Activated T-cell treated with anti-CD3 and anti-CD28 coated beads for 1 hour (primary cell): ENCODE measurements around the gene DMD.
"Not testable (repeated sequence)": the region's sequence is repeated elsewhere in the genome, so short reads cannot be mapped to it uniquely, and the experiment has no call there.

Experiments used
- DNase-seq: peaks from one replicate; pipeline ENCODE4 v3.0.0-alpha.2; 2020; ENCODE audit warnings: low read depth

Gene DMD

DNA sequence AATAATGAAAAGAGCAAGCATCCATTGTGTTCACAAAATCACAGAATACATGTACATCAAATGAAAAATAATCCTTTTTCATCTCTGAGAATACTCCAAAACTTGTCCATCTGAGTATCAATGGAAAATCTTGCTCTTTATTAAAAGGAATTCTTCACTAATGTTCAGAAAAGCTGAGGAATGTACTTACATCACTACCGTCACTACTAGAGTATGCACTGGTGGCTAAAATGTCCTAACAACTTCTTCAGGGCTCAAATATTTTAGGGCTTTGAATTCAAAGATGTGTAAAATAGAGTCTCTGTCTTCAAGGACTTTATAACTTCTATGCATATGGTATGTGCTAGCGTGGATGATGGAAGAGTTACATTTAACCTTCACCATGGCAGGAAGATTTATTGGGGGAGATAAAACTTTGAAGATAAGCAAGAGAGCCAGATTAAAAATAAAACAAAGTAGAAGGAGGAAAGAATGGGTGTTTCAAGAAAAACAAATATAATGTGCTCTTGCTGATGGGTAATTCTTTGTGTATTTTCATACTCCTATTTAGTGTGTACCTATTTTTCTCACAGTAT is 55.1 kb downstream of the DMD start:
- DNase-seq: no peak

- no peak for DNase-seq
These were observed 61.8 kb downstream of the DMD start for GRCh38 chrX:33149580-33149979.

GRCh38 chrX:33149085-33149484 is 62.3 kb downstream of the DMD start:
- DNase-seq: no peak

DNA sequence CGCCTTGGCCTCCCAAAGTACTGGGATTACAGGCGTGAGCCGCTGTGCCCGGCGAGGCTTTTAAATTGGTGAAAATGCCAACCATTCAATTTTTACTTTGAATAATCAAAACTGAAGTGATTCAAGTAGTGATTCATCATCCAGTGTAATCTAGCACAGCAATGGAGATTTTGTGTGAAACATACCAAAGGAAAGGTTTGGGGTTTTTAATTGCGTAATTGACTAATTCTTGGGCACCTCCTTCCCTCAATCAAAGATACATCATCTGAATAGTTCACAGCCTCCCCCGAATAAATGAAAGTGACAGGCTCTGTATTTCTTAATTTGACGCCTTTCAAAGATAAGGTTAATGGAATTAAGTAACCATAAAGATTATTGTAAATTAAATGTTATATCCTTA is 69.0 kb downstream of the DMD start:
- no peak for DNase-seq

GRCh38 chrX:33138677-33139249 is 72.6 kb downstream of the DMD start:
- no peak for DNase-seq

DNA sequence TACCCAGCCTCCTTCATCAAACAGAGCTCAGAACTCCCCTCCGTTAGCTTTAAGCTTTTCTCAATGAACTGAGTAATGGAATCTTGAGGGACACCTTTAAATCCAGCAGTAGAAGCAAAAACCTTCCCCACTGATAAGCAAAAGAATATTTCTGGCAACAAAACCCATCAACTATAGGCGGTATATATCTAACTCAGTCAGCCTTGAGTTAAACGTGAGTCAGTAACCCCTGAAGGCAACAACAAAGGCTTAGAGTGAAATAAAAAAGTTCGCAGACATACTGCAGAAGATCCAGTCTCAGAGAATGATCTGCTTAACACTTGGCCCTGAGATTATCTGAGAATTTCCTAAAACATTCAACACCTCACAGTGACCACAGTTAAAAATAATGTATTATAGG is 77.2 kb downstream of the DMD start:
- DNase-seq: no peak

DNA sequence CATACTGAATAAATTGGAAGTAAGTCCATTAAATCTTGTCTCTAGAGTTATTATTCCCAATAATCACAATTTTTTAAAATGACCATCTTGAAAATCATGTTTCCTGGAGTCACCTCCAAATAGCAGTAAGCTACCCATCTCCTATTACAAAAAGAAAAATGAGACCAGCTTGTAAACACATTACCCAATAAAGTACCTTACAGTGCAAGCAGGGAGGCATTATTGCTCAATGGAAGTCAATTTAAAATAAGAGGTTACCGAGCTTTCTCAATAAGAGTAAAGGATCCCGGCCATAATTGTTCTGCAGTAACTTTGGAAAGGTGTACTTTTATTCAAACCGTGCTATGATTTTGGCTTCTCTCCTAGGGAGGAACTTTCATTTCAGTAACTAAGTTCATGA is 78.0 kb downstream of the DMD start:
- DNase-seq: no peak

DNA sequence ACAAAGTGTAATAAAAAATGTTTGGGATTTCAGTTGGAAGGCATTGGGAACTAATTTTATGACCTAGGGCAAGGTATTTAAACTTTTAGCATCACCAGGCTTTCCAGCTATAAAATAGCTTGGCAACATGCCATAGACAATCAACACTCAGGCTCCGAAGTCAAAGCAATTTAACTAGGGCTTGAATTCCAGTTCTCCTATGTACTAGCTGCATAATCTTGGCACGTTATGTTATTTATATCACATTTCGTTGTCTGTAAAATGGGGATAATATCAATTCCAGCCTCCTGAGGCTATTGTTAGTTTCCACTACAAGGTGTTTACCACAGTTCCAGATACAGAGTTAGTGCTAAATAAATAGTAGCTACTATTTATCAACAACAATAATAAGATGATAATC is 78.8 kb downstream of the DMD start:
- no peak for DNase-seq

DNA sequence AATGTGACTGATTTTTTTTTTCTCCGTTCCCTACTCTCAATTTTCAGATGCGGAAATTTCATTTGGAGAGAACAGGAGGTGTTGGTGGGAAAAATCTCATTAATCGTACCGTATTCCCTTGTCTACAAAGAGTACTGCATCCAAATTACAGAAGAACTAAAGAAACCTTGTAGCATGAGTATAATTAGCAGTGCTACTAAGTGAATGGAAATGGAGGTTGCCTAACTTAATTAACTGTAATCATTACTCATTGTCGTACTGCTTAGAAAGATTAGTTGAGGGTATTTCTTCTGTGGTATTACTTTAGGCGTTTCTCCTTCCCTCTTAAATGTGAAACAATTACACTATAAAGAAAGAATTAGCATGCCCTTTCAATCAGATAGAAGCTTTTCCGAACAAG is 81.7 kb downstream of the DMD start:
- no peak for DNase-seq

DNA sequence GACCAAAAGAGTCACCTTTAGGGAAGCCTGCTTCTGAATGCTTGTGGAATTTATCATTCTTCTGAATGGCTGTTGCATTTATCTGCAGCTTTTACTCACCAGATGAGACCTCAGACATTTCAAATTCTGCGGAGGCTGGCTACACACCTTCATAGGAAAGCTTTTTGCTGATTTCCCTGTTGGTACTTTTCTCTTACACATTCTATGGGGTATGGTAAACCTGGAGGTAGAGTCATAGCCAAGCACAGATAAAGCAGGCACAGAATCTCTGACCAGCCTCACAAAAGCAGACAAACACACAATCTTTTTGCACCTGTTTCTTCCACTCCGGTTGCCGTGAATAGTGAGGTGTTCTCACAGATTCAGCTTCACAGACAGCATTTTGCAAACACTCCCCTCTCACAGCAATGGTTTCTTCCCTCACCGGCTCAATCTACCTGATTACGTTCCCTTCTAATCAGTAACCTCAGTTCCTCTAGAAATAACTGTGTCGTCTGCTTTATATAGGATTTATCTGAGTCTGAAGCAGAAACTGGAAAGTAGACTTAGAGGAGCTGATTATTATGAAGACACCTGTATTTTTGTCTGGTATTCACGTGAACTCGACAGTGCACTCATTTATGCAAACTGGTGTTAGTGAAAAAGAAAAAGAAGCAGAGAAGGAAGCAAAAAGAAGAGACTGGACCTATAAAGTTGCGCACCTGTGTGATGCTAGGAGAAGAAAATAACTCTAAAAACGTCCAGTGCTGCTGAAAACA is 83.1 kb downstream of the DMD start:
- DNase-seq: no peak

GRCh38 chrX:33126469-33126868 is 84.9 kb downstream of the DMD start:
- no peak for DNase-seq

- DNase-seq: no peak
These were observed 101.5 kb downstream of the DMD start for GRCh38 chrX:33109858-33110257.

DNA sequence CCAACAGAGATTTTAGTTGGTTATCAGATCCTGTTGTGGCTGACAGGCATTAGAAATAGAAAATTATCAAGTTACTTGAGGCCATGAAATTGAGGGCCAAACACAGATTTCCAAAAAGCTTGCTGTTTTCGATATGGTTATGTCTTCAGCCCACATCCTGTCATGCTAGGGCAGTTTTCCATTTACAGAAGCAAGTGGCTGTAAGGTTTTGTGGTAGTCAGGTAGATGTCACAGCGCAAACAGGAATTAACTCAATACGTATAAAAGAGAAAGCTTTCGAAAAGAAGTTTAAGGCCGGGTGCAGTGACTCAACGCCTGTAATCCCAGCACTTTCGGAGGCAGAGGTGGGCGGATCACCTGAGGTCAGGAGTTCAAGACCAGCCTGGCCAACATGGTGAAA is 104.6 kb downstream of the DMD start:
- DNase-seq: no peak

DNA sequence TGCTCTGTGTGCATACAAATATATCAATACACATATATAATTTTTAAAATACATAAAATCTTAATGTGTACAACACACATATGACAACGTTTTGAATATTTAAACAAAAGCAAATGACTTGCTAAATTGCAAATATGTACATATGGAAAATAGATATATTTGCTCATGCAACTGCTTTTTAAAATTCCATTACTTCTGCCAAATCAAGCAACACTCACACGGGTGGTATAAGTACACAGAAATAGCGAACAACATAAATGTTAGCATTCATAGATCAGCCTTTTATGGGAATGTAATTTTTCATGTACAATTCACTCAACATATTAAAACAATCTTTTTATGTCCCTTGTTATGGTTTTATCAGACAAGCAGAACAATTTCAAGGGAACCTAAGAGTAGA is 116.3 kb downstream of the DMD start:
- no peak for DNase-seq

GRCh38 chrX:33087411-33087810 is 123.9 kb downstream of the DMD start:
- DNase-seq: no peak

DNA sequence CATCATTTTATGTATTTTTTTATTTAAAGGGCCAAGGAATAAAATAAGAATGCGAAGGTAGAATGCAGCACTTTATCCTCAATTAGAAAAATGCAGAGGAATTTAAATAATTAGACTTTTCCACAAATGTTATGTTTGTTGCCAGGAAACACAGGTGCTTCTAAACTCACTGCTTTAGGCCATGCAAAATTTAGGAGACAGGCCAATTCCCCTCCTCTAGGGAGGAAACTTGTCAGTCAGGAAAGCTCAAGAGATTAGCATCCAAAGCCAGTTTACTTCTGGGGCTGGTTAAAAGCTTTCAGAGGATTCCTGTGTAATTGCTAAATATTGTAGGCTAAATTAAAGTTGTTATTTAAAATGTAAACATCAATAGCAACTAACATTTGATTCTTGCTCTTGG is 124.5 kb downstream of the DMD start:
- no peak for DNase-seq

DNA sequence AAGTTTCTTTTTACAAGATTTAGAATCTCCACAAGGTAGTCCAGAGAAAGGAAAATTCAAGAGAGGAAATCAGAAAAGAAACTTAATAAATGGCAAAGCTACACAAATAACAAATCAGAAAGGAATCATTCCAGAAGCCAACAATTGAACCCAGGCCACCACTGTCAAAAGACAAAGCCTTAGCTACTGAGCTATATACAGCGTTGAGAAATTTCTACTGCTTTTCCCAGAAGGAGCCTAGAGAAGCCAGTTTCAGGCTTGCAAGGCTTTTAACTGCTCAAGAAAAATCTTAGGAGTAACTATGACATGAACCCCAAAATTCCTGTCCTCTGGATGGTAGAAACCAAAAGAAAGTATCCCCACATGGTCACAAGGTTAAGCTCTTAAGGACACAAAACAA is 129.0 kb downstream of the DMD start:
- no peak for DNase-seq

GRCh38 chrX:33078273-33078672 is 133.1 kb downstream of the DMD start:
- no peak for DNase-seq

DNA sequence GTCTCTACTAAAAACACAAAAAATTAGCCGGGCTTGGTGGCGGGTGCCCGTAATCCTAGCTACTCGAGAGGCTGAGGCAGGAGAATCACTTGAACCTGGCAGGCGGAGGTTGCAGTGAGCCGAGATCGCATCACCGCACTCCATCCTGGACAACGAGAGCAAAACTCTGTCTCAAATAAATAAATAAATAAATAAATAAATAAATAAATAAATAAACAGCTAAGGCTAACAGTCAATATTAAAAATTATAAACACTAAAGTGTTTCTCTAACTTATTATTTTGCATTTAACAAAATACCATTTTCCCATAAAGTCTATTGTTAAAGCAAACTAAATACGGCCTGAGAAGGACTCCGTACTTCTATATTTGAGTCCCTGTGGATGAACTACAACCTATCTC is 137.7 kb downstream of the DMD start:
- DNase-seq: not testable (repeated sequence)

GRCh38 chrX:33065415-33065814 is 145.9 kb downstream of the DMD start:
- DNase-seq: no peak

- no peak for DNase-seq
These were observed 149.3 kb downstream of the DMD start for GRCh38 chrX:33062041-33062440.

DNA sequence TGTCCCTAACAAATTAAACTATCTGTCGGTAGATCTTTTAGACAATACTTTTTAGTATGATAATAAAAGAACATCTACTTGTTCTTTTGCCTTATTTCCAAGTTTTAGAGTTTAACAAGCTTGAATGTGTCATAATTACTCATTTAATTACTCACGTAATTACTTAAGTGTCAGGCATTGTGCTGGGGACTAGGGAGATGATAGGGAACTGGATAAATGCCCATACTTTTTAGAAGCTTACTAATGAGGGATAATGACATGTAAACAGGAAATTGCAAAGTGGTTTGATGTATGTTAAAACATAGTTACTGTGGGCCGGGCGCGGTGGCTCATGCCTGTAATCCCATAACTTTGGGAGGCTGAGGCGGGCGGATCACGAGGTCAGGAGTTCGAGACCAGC is 158.3 kb downstream of the DMD start:
- DNase-seq: no peak

GRCh38 chrX:33045882-33046281 is 165.5 kb downstream of the DMD start:
- DNase-seq: no peak

DNA sequence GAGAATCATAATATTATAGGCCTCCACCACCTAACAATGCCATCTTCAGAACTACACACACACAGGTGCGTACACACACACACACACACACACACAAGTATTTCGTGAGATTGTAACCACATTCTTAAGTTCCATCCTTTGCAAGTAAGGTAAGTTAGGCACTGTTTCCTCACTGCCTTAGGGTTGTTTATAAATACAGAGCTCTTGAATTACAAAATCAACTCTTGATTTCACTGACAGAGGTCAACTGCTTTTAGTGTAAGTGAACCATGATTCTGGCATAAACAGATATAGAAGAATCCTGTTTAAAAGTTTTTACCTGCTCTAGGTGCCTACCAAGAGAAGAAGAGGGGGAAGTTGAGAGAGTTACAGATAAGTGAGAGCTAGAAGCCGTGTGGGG is 166.1 kb downstream of the DMD start:
- no peak for DNase-seq
